Body of pancreas (tissue), 4 donors: ENCODE results near the gene MAN1B1.
"Not testable (repeated sequence)": the region's sequence is repeated elsewhere in the genome, so short reads cannot be mapped to it uniquely, and the experiment has no call there.

Source experiments
- POLR2A ChIP-seq, 3 donors: fragments of 450-650 bp; IDR thresholded peaks; one replicate each; pipeline ENCODE4 v1.6.1; 2016; ENCODE audit warnings: antibody characterized with exemption in 3 of 3, mild to moderate bottlenecking in 2 of 3
- TF ChIP-seq, protein P1 (sequence below), 7 experiments: fragments of 450-650 bp in 4 of 7; fragments of 200-600 bp in 3 of 7; sonication (generic) in 3 of 7; IDR thresholded peaks; one replicate each; pipeline ENCODE4 v1.5.1; 2016 to 2019; ENCODE audit warnings: antibody characterized with exemption in 7 of 7

- TF ChIP-seq, protein P1, sequence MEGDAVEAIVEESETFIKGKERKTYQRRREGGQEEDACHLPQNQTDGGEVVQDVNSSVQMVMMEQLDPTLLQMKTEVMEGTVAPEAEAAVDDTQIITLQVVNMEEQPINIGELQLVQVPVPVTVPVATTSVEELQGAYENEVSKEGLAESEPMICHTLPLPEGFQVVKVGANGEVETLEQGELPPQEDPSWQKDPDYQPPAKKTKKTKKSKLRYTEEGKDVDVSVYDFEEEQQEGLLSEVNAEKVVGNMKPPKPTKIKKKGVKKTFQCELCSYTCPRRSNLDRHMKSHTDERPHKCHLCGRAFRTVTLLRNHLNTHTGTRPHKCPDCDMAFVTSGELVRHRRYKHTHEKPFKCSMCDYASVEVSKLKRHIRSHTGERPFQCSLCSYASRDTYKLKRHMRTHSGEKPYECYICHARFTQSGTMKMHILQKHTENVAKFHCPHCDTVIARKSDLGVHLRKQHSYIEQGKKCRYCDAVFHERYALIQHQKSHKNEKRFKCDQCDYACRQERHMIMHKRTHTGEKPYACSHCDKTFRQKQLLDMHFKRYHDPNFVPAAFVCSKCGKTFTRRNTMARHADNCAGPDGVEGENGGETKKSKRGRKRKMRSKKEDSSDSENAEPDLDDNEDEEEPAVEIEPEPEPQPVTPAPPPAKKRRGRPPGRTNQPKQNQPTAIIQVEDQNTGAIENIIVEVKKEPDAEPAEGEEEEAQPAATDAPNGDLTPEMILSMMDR (IDR thresholded peaks at IDR 0.05): not testable (repeated sequence)
- TF ChIP-seq POLR2A (IDR thresholded peaks at IDR 0.05): not testable (repeated sequence)
Observed at GRCh38 chr9:137121927-137122795, 35.4 kb downstream of the MAN1B1 start.
